ENCODE results near the gene OTOA.

The OTOA gene

DNA sequence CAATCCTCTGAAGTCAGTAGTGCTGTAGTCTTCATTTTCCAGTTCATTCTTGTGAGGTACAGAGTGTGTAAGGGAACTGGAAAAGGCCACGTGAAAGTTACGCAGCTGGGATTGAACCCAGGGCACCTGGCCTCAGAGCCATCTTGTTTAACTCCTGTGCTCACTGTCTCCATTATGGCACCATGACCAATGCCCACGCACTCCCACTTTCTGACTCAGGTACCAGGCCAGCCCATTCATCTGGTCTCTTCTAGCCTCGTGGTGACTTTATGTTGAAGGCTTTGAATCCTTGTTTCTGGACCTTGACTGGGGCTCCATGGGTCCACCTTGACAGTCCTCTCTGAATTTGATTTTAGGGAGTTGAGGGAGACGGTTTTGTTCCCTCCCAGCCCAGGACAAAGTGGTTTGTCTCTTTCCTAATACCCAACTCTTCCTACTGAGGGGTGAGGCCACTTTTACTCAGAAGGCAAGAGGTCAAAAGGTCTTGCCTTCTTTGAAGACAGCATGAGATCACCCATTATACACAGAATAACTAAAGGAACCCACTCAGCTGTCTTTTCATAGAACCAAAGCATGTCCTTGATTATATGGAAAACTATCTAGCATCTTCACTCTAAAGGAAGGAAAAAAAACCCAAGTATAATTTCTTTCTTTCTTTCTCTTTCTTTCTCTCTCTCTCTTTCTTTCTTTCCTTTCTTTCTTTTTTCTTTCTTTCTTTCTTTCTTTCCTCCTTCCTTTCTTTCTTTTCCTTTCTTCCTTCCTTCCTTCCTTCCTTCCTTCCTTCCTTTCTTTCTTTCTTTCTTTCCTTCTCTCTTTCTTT lies 50.0 kb downstream of the OTOA start:
- TF ChIP-seq, protein P1, sequence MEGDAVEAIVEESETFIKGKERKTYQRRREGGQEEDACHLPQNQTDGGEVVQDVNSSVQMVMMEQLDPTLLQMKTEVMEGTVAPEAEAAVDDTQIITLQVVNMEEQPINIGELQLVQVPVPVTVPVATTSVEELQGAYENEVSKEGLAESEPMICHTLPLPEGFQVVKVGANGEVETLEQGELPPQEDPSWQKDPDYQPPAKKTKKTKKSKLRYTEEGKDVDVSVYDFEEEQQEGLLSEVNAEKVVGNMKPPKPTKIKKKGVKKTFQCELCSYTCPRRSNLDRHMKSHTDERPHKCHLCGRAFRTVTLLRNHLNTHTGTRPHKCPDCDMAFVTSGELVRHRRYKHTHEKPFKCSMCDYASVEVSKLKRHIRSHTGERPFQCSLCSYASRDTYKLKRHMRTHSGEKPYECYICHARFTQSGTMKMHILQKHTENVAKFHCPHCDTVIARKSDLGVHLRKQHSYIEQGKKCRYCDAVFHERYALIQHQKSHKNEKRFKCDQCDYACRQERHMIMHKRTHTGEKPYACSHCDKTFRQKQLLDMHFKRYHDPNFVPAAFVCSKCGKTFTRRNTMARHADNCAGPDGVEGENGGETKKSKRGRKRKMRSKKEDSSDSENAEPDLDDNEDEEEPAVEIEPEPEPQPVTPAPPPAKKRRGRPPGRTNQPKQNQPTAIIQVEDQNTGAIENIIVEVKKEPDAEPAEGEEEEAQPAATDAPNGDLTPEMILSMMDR (IDR thresholded peaks at IDR 0.05) = no peak

- TF ChIP-seq, protein P1 (IDR thresholded peaks at IDR 0.05) = no peak
Observed at GRCh38 chr16:21717608-21718007, 53.8 kb downstream of the OTOA start.

DNA sequence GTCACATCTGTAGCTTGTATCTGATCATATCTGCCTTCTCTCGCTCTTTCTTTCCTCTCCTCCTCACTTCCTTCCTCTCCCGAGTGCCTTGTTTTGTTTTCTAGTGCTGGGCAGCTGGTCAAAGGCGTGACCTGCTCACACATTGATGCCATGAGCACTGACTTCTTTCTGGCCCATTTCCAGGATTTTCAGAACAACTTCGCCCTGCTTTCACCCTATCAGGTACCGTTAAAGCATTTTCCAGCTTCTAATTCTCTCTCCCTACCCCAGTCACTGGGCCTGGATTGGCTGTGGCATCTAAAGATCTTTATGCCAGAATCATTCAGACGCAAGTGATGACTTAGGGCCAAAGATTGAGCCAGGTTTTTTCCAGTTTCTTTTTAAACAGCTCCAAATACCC lies 55.5 kb downstream of the OTOA start:
- TF ChIP-seq, protein P1 (IDR thresholded peaks at IDR 0.05) = no peak

DNA sequence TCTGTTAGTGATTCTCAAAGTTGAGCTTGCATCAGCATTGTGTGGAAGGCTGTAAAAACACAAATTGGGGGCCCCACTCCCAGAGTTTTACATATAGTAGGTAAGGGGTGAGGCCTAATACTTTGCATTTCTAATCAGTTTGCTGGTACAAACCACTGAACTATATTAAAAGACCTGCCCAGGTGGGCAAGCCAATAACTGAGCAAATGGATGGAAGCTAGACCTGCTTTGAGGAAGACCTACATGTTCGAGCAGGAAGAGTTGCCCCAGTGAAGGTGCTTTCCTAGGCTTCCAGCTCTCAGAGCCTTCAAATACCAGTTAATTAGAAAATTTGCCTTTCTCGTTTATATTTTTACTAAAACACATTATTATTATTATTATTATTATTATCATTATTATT lies 56.8 kb downstream of the OTOA start:
- TF ChIP-seq, protein P1 (IDR thresholded peaks at IDR 0.05) = no peak

GRCh38 chr16:21722771-21723455 lies 59.1 kb downstream of the OTOA start:
- TF ChIP-seq, protein P1 (IDR thresholded peaks at IDR 0.05) = no peak

DNA sequence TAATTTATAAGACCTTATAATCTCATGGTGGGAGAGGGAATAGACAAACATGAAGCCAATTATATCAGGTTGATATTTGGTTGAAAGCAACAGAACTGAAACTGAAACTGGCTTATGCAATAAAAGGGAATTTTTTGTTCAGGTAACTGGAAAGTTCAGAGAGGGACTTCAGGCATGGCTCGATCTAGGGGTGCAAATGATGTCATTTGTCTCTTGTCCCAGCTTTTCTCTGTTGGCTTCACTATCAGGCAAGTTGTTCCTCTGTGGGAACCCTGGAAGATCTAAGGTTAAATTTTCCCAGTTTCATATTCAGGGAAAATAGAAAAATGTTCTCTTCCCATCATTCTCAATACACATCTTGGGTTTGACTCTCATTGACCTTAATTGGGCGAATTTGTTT lies 59.8 kb downstream of the OTOA start:
- TF ChIP-seq, protein P1 (IDR thresholded peaks at IDR 0.05) = no peak

DNA sequence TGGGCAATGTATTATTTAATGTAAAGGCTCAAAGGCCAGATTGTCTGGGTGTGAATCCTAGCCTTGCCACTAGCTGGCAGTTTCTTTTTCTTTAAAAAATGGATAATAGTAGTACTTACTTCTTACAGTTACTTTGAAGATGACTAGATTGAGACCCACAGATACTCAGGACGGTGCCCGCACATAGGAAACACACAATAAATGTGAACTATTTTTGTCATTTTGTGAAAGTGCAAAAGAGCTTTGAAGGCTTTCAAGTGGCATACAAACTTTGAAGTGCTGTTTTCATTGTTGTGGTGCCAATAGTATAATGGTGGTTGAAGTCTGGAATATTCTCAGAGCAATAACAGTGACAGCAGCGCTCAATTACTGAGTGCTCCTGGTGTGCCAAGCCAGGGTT lies 63.6 kb downstream of the OTOA start:
- TF ChIP-seq, protein P1 (IDR thresholded peaks at IDR 0.05) = no peak
